Loucy (cell line): ENCODE data around the gene TCF15.

Source experiments
- H2AFZ ChIP-seq: fragments of 200-600 bp; sonication (generic); 2 replicates; pipeline ENCODE4 v1.6.0; 2016; ENCODE audit warnings: antibody characterized with exemption, mild to moderate bottlenecking, low read length, moderate library complexity
- H3F3A ChIP-seq: fragments of 200-600 bp; 2 replicates; pipeline ENCODE4 v1.6.0; 2016; ENCODE audit warnings: antibody characterized with exemption, low read depth, mild to moderate bottlenecking
- H3K27me3 ChIP-seq: fragments of 200-600 bp; sonication (generic); 2 replicates; pipeline ENCODE4 v1.6.1; 2014; ENCODE audit warnings: low read length, mild to moderate bottlenecking; ENCODE audit not compliant: insufficient read depth, poor library complexity, severe bottlenecking
- H3K36me3 ChIP-seq: fragments of 200-600 bp; sonication (generic); 2 replicates; pipeline ENCODE4 v1.6.1; 2016; ENCODE audit warnings: low read length; ENCODE audit not compliant: insufficient read depth
- H3K4me1 ChIP-seq: fragments of 200-600 bp; sonication (generic); 2 replicates; pipeline ENCODE4 v1.5.1; 2014; ENCODE audit warnings: low read length, mild to moderate bottlenecking; ENCODE audit not compliant: insufficient read depth, poor library complexity, severe bottlenecking
- H3K4me2 ChIP-seq: fragments of 200-600 bp; sonication (generic); 2 replicates; pipeline ENCODE4 v1.6.0; 2014; ENCODE audit warnings: antibody characterized with exemption, low read length, low read depth, mild to moderate bottlenecking; ENCODE audit not compliant: poor library complexity, severe bottlenecking
- H3K4me3 ChIP-seq: fragments of 200-600 bp; sonication (generic); 2 replicates; pipeline ENCODE4 v1.5.1; 2014; ENCODE audit warnings: low read length, mild to moderate bottlenecking, mixed read lengths; ENCODE audit not compliant: poor library complexity, severe bottlenecking
- H3K79me2 ChIP-seq: fragments of 200-600 bp; sonication (generic); 2 replicates; pipeline ENCODE4 v1.6.1; 2014; ENCODE audit warnings: low read length; ENCODE audit not compliant: insufficient read depth
- H3K9ac ChIP-seq: fragments of 200-600 bp; sonication (generic); 2 replicates; pipeline ENCODE4 v1.6.0; 2014; ENCODE audit warnings: mild to moderate bottlenecking, low read depth, low read length, moderate library complexity; ENCODE audit not compliant: poor library complexity, severe bottlenecking
- H3K9me2 ChIP-seq: fragments of 200-600 bp; sonication (generic); replicated peaks from 2 replicates; pipeline ENCODE4 v1.6.1; 2016; ENCODE audit warnings: low read depth, low read length, mixed read lengths
- H3K9me3 ChIP-seq: fragments of 200-600 bp; sonication (generic); 2 replicates; pipeline ENCODE4 v1.6.1; 2014; ENCODE audit warnings: mild to moderate bottlenecking, antibody characterized with exemption, low read length, low read depth; ENCODE audit not compliant: insufficient read depth
- H4K20me1 ChIP-seq: fragments of 200-600 bp; sonication (generic); 2 replicates; pipeline ENCODE4 v1.6.0; 2014; ENCODE audit warnings: antibody characterized with exemption, low read length, mild to moderate bottlenecking; ENCODE audit not compliant: insufficient read depth, poor library complexity, severe bottlenecking
- CTCF ChIP-seq: fragments of 200-600 bp; sonication (generic); conservative IDR thresholded peaks from 2 replicates; pipeline ENCODE4 v1.5.1; 2014; ENCODE audit warnings: mild to moderate bottlenecking, antibody characterized with exemption, low read length
- EZH2phosphoT487 ChIP-seq: fragments of 200-600 bp; IDR thresholded peaks from 2 replicates; pipeline ENCODE4 v1.6.1; 2018; ENCODE audit warnings: antibody characterized with exemption, mild to moderate bottlenecking, moderate library complexity, borderline replicate concordance

TCF15 gene

GRCh38 chr20:640674-641515 lies 30.8 kb upstream of the TCF15 start:
- Histone ChIP-seq H3K79me2 (no peaks in the 10 kb centered on the region), H3K9me3 (no peaks in the 10 kb centered on the region), H3F3A (0 out of 2 replicates have a peak, but pooled peaks cover 3% of the 10 kb centered on the region), H3K27me3 (no peaks in the 10 kb centered on the region), H3K9me2 (no peaks in the 10 kb centered on the region), H3K9ac (no peak overlapping the region), H4K20me1 (no peaks in the 10 kb centered on the region), H3K4me3 (no peak overlapping the region), H3K4me1 (peaks cover 3% of the 10 kb centered on the region), H3K4me2 (no peak overlapping the region), H3K36me3 (no peaks in the 10 kb centered on the region), H2AFZ (no peak overlapping the region)
- TF ChIP-seq CTCF (no peak), EZH2phosphoT487 (no peak)

DNA sequence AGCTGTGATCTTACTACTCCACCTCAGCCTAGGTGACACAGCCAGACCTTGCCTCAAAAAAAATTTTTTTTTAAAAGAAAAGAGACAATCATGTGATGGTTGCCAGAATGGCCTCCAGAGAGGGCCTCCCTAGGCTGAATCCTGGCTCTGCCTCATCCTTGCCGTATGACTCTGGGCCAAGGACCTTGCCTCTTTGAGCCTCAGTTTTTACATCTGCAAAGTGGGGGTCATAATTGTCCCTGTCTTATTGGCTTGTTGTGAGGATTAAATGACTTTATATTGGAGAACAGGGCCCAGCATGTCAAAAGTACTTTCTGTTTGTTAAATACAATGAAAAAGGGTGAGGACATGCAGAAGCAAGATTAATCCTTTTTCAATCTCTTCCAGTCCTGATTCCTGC lies 28.5 kb upstream of the TCF15 start:
- H4K20me1 ChIP-seq: no peaks in the 10 kb centered on the region
- H3K4me1 ChIP-seq: no peaks in the 10 kb centered on the region
- no peaks in the 10 kb centered on the region for H3K79me2 ChIP-seq
- no peak for TF ChIP-seq CTCF
- TF ChIP-seq EZH2phosphoT487: no peak
- no peak overlapping the region for H3K9ac ChIP-seq
- no peak overlapping the region for H2AFZ ChIP-seq
- no peaks in the 10 kb centered on the region for H3K9me3 ChIP-seq
- H3K9me2 ChIP-seq: no peaks in the 10 kb centered on the region
- no peaks in the 10 kb centered on the region for H3K27me3 ChIP-seq
- no peak overlapping the region for H3K4me3 ChIP-seq
- no peak overlapping the region for H3K4me2 ChIP-seq
- 0 out of 2 replicates have a peak, but pooled peaks cover 3% of the 10 kb centered on the region for H3F3A ChIP-seq
- no peaks in the 10 kb centered on the region for H3K36me3 ChIP-seq

- Histone ChIP-seq H3K36me3 (no peaks in the 10 kb centered on the region), H3K4me3 (no peak overlapping the region), H3K4me1 (no peaks in the 10 kb centered on the region), H3K9me2 (no peaks in the 10 kb centered on the region), H3K9ac (no peak overlapping the region), H3K4me2 (no peak overlapping the region), H3K79me2 (no peaks in the 10 kb centered on the region), H3K27me3 (no peaks in the 10 kb centered on the region), H3K9me3 (no peaks in the 10 kb centered on the region), H2AFZ (no peak overlapping the region), H4K20me1 (no peaks in the 10 kb centered on the region), H3F3A (0 out of 2 replicates have a peak, but pooled peaks cover 3% of the 10 kb centered on the region)
- TF ChIP-seq CTCF (no peak), EZH2phosphoT487 (no peak)
Measured at GRCh38 chr20:637559-637958, 27.4 kb upstream of the TCF15 start.
